ENCODE data around the gene CCL20. TPM values are rescaled to one million over a fixed set of nuclear protein-coding genes. Genes with fewer than 3 reads are reported as not detected.

The CCL20 gene
- total RNA-seq, 1 donor from 2014 or later: 3.2 TPM

- no peak for DNase-seq
- H3K27me3 Mint-ChIP-seq: no peaks in the 10 kb centered on the region
- H3K36me3 Mint-ChIP-seq (ENCODE audit: low read depth): no peaks in the 10 kb centered on the region
- peaks cover 10% of the 10 kb centered on the region for H3K9me3 Mint-ChIP-seq
- H3K27ac Mint-ChIP-seq: no peak overlapping the region
- intact Hi-C loops (cut with micrococcal nuclease): loop anchor here (1.0 kb wide), 1 partner anchor 405 kb away; no protein-coding TSS in a partner anchor
- H3K4me1 Mint-ChIP-seq: peaks cover 19% of the 10 kb centered on the region
- no peak overlapping the region for H3K4me3 Mint-ChIP-seq
Measured at GRCh38 chr2:227816507-227817294, 3.1 kb downstream of the CCL20 start.

DNA sequence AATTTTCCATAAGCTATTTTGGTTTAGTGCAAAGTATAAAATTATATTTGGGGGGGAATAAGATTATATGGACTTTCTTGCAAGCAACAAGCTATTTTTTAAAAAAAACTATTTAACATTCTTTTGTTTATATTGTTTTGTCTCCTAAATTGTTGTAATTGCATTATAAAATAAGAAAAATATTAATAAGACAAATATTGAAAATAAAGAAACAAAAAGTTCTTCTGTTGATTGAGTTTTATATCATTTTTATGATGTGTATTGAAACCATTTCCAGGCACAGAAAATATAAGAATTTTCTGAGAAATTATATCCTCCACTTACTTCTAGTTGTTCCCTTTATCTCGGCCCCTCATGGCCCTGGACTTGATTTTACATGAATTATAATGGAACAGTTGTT, 3.7 kb downstream of the CCL20 start:
- Mint-ChIP-seq H3K27ac (peak overlapping the region; percentile 89), H3K4me1 (peaks cover 19% of the 10 kb centered on the region), H3K9me3 (peaks cover 10% of the 10 kb centered on the region), H3K4me3 (peak overlapping the region; percentile 27), H3K27me3 (no peaks in the 10 kb centered on the region), H3K36me3 (ENCODE audit: low read depth) (no peaks in the 10 kb centered on the region)
- intact Hi-C loops (cut with micrococcal nuclease): loop anchor here (1.0 kb wide), 1 partner anchor 406 kb away; no protein-coding TSS in a partner anchor
- no peak for DNase-seq

GRCh38 chr2:227817850-227818674, 4.4 kb downstream of the CCL20 start:
- intact Hi-C loops (cut with micrococcal nuclease): loop anchor here (1.0 to 2.0 kb wide), 4 partner anchors 13 to 407 kb away; no protein-coding TSS in a partner anchor
- Mint-ChIP-seq H3K27me3 (peaks cover 2% of the 10 kb centered on the region), H3K36me3 (ENCODE audit: low read depth) (no peaks in the 10 kb centered on the region), H3K4me3 (peak overlapping the region; percentile 27), H3K4me1 (peaks cover 19% of the 10 kb centered on the region), H3K9me3 (peaks cover 15% of the 10 kb centered on the region), H3K27ac (peak overlapping the region; percentile 89)
- DNase-seq: peak; percentile 73

GRCh38 chr2:227818675-227819397, 5.2 kb downstream of the CCL20 start:
- H3K4me1 Mint-ChIP-seq: peaks cover 19% of the 10 kb centered on the region
- no peak overlapping the region for H3K4me3 Mint-ChIP-seq
- H3K27ac Mint-ChIP-seq: peak overlapping the region; percentile 89
- H3K36me3 Mint-ChIP-seq (ENCODE audit: low read depth): no peaks in the 10 kb centered on the region
- peaks cover 15% of the 10 kb centered on the region for H3K9me3 Mint-ChIP-seq
- H3K27me3 Mint-ChIP-seq: peaks cover 2% of the 10 kb centered on the region
- intact Hi-C loops (cut with micrococcal nuclease): loop anchor here (1.0 to 2.0 kb wide), 3 partner anchors 14 to 359 kb away; no protein-coding TSS in a partner anchor
- no peak for DNase-seq

- no peak for DNase-seq
- intact Hi-C loops (cut with micrococcal nuclease): loop anchor here (2.0 kb wide), 1 partner anchor 15 kb away; no protein-coding TSS in a partner anchor
- H3K27ac Mint-ChIP-seq: no peak overlapping the region
- peaks cover 19% of the 10 kb centered on the region for H3K4me1 Mint-ChIP-seq
- peaks cover 2% of the 10 kb centered on the region for H3K27me3 Mint-ChIP-seq
- H3K9me3 Mint-ChIP-seq: peaks cover 15% of the 10 kb centered on the region
- no peaks in the 10 kb centered on the region for H3K36me3 Mint-ChIP-seq (ENCODE audit: low read depth)
- no peak overlapping the region for H3K4me3 Mint-ChIP-seq
Measured at GRCh38 chr2:227819398-227819697, 5.7 kb downstream of the CCL20 start.

DNA sequence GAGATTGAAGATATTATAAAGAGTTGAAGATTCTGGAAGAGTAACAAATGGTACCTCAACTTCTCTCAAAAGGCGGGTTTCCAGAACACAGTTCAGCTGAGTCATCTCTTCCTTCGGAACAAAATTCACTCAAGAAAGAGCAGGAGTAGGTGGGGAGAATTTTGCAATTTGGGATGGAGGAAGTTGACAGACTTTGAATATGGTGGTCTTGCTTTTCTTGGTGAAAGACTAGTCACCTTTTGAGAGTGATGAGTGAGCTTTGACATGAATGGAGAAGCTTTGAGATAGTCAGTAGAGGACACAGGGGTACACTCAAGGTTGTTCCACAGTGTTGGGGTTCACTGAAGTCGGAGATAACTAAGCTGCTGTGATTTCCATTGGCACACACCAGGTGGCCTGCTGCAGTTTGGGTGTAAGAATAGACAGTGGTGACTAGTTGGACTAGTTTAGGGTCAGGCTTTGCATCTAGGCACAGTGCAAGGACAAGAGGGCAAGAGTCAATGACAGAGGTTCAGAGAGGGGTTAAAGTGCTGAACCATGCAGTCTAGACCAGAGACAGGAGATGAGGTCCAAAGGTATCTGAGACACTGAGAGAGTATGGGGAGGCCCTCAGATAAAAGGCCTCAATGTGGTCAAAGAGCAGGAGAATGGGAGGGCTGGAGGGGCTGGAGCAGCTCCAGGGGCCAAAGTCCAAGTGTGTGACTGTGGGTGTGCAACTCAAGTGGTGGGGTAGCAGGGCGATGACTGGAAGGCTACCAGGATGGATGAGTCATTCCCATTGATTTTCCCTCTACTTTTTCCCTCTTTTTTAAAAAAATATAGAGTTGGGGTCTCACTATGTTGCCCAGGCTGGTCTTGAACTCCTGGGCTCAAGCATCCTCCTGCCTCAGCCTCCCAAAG, 7.7 kb downstream of the CCL20 start:
- Mint-ChIP-seq H3K4me3 (no peak overlapping the region), H3K36me3 (ENCODE audit: low read depth) (no peaks in the 10 kb centered on the region), H3K27me3 (peaks cover 2% of the 10 kb centered on the region), H3K9me3 (peaks cover 15% of the 10 kb centered on the region), H3K27ac (no peak overlapping the region), H3K4me1 (peaks cover 19% of the 10 kb centered on the region)
- DNase-seq: no peak
- intact Hi-C loops (cut with micrococcal nuclease): no loop called here

- Mint-ChIP-seq H3K27ac (no peak overlapping the region), H3K9me3 (peaks cover 15% of the 10 kb centered on the region), H3K27me3 (peaks cover 2% of the 10 kb centered on the region), H3K4me3 (no peak overlapping the region), H3K36me3 (ENCODE audit: low read depth) (no peaks in the 10 kb centered on the region), H3K4me1 (peaks cover 23% of the 10 kb centered on the region)
- no peak for DNase-seq
- intact Hi-C loops (cut with micrococcal nuclease): no loop called here
Measured at GRCh38 chr2:227822416-227823003, 8.9 kb downstream of the CCL20 start.

GRCh38 chr2:227823922-227824321, 10.3 kb downstream of the CCL20 start:
- intact Hi-C loops (cut with micrococcal nuclease): no loop called here
- Mint-ChIP-seq H3K36me3 (ENCODE audit: low read depth) (no peaks in the 10 kb centered on the region), H3K4me3 (no peak overlapping the region), H3K9me3 (peaks cover 15% of the 10 kb centered on the region), H3K27ac (no peak overlapping the region), H3K4me1 (peaks cover 10% of the 10 kb centered on the region), H3K27me3 (peaks cover 2% of the 10 kb centered on the region)
- DNase-seq: no peak

DNA sequence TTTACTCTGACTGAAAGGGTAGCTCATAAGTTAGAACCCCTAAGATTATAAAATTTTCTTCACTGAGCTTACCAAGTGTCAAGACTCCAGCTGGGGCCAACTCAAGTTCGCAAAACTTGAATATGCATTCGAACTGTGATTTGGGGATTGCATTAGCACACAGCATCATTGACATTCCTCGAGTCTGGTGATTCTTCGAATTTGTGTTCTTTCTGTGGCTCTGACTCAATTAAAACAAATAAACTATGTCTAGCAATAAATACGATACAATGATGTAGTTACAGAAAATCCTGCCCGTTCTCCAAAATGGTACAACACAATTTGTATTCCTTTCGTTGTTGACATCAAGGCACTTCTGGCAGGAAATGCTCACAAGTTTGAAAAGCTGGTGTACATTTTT, 11.1 kb downstream of the CCL20 start:
- Mint-ChIP-seq H3K27ac (no peak overlapping the region), H3K4me3 (no peak overlapping the region), H3K27me3 (peaks cover 2% of the 10 kb centered on the region), H3K36me3 (ENCODE audit: low read depth) (no peaks in the 10 kb centered on the region), H3K9me3 (peaks cover 15% of the 10 kb centered on the region), H3K4me1 (peaks cover 8% of the 10 kb centered on the region)
- DNase-seq: no peak
- intact Hi-C loops (cut with micrococcal nuclease): no loop called here

GRCh38 chr2:227826019-227826521, 12.4 kb downstream of the CCL20 start:
- intact Hi-C loops (cut with micrococcal nuclease): no loop called here

GRCh38 chr2:227826563-227826962, 12.9 kb downstream of the CCL20 start:
- peaks cover 2% of the 10 kb centered on the region for H3K27me3 Mint-ChIP-seq
- peaks cover 4% of the 10 kb centered on the region for H3K4me1 Mint-ChIP-seq
- peaks cover 6% of the 10 kb centered on the region for H3K9me3 Mint-ChIP-seq
- no peak overlapping the region for H3K4me3 Mint-ChIP-seq
- H3K36me3 Mint-ChIP-seq (ENCODE audit: low read depth): no peaks in the 10 kb centered on the region
- intact Hi-C loops (cut with micrococcal nuclease): no loop called here
- H3K27ac Mint-ChIP-seq: no peak overlapping the region
- no peak for DNase-seq

More at GRCh38 chr2:227826019-227826521, 12.4 kb downstream of the CCL20 start:
- Mint-ChIP-seq H3K4me1 (peaks cover 6% of the 10 kb centered on the region), H3K27ac (no peak overlapping the region), H3K36me3 (ENCODE audit: low read depth) (no peaks in the 10 kb centered on the region), H3K9me3 (peaks cover 10% of the 10 kb centered on the region), H3K27me3 (peaks cover 2% of the 10 kb centered on the region), H3K4me3 (no peak overlapping the region)
- no peak for DNase-seq

DNA sequence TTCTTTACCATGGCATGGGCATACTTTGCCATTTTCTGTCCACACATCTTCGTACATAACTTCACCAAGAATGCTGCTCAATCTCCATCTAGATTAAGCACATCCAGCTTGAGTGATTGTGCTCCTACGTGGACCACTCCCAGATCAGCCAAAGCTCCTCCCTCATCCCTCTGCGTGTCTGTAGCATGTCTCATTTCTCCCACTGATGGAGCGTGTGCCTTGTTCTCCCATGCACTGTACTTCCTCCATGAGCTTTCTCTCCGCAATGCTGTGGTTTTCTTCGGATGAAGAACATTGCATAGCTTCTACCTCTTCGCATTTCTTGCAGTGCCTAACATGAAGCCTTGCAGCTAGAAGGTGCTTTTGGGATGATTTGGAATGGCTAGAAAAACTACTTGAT, 13.5 kb downstream of the CCL20 start:
- Mint-ChIP-seq H3K9me3 (peaks cover 6% of the 10 kb centered on the region), H3K4me3 (no peak overlapping the region), H3K4me1 (peaks cover 4% of the 10 kb centered on the region), H3K27me3 (peaks cover 2% of the 10 kb centered on the region), H3K36me3 (ENCODE audit: low read depth) (no peaks in the 10 kb centered on the region), H3K27ac (no peak overlapping the region)
- intact Hi-C loops (cut with micrococcal nuclease): no loop called here
- DNase-seq: no peak
